ENCODE data around the gene DIAPH3.

DNA sequence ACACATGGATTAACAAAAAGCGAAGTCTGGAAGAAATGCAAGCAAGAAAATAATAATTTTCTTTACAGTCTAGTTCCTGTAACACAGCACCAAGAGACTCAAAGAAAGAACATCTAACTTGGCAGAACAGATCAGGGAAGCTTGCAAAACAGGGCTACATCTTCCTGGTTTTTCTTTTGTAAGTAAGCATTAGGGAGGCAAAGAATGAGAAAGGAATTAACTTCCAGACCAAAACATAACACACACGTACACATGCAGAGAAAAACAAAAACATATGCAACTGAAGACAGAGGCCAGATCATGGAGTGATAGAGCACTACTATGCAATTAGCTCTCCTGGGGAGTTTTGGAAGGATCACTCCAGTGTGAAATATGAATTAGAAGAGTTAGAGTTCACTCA is 120.5 kb downstream of the DIAPH3 start:
- TF ChIP-seq, protein P1, sequence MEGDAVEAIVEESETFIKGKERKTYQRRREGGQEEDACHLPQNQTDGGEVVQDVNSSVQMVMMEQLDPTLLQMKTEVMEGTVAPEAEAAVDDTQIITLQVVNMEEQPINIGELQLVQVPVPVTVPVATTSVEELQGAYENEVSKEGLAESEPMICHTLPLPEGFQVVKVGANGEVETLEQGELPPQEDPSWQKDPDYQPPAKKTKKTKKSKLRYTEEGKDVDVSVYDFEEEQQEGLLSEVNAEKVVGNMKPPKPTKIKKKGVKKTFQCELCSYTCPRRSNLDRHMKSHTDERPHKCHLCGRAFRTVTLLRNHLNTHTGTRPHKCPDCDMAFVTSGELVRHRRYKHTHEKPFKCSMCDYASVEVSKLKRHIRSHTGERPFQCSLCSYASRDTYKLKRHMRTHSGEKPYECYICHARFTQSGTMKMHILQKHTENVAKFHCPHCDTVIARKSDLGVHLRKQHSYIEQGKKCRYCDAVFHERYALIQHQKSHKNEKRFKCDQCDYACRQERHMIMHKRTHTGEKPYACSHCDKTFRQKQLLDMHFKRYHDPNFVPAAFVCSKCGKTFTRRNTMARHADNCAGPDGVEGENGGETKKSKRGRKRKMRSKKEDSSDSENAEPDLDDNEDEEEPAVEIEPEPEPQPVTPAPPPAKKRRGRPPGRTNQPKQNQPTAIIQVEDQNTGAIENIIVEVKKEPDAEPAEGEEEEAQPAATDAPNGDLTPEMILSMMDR (conservative IDR thresholded peaks at IDR 0.05; ENCODE audit: low read depth, low read length), result no peak
- no peak for TF ChIP-seq EZH2 (IDR thresholded peaks at IDR 0.05; ENCODE audit: borderline replicate concordance, low read depth, low read length, poor library complexity, severe bottlenecking)

All from A673 (cell line).